Stimulated activated CD4-positive, alpha-beta T cell treated with anti-CD3 and anti-CD28 coated beads, Interleukin-4, amount 100 ng/mL, for 4 hours (primary cell): ENCODE measurements around the gene NINJ1.
A peak's percentile ranks its signal among the peaks of the same experiment; 100 is the strongest.

ENCODE experiments used
- DNase-seq, 2 experiments: peaks; one replicate each; pipeline ENCODE4 v3.0.0-alpha.2; 2020

NINJ1 gene

DNA sequence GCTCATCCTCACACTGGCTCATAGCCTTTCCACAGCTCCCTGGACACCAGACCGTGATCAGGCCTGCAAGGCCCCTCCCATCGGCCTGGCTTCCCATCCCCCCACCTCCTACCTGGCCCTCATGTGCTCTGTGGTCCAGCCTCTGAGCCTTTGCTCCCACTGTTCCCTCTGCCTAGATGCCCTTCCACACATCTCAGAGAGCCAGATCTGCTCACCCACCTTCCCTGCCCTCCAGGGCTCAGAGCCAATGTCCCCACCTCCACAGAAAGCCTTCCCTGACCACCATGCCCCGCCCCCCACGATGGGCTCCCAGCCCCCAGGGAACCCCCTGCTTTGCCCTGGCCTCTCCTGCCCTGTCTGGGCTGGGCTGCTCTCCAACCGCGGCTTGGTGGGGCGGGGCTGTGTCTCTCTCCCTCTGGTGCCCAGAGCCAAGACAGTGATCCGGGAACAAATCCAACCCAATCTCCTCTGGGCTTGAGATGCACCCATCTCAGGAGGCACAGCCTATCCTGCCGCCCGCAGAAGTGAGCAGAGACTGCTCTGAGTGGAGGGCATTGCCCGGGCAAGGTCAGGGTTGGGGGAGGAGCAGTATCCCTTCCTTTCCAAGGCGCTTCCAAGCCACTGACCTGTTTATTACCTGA is 1.6 kb downstream of the NINJ1 start:
- DNase-seq, result no peak

DNA sequence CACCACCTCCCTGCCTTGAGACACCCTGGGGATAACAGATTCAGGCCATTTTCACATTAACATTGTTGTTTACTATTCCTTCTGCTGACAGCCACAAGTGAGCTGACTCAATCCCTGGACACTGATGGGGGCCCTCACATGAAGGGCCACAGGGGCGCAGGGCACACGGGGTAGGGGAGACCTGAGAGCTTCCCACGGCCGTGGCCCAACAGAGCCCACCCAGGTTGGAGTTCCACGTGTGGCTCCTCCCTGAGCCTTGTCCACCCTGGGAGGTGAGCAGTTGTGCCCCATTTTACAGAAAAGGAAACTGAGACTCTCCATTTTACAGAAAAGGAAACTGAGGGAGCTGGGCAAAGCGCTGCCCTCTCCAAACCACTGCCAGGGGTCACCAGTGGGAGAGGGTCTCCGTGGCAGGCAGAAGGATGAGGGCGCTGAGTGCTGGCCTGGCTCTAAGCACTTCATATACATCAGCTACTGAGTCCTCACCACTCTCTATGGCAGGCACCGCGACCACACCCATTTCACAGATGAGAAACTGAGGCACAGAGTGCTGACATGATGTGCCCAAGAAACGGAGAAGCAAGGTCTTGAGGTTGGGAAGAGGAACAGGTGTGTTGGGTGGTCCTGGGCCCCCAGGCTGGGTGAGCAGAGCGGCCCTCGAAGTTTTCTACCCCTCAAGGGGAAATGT is 2.3 kb downstream of the NINJ1 start:
- DNase-seq, result no peak

DNA sequence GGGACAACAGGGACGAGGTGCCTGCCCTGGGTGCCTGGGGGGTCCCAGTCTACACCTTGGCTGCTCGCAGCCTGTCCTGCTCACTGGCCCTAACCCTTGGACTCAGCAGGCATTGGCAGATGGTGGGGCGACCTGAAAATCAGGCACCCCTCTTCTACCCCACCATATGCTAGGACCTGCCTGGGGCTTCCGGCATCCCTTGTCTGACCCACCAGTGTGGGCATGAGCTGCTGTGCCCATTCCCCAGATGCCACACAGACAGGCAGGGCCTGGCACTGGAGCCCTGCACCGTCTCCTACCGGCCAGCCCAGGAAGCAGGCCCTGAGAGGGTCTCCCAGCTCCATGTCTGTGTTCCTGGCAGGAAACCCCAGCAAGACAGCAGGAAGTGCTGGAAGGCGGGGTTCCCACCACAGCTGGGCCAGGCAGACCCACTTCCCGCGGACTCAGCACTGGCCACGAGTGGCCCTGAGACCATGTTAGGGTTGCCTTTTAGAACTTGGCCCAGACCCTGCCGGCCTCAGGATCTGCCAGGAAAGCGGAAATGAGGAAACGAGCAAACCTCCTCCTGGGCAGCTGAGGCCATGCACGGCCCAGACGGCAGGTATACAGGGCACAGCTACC is 3.1 kb downstream of the NINJ1 start:
- DNase-seq, result no peak

- DNase-seq, result no peak
These were observed 4.2 kb downstream of the NINJ1 start for GRCh38 chr9:93129691-93130500.

- DNase-seq, result no peak
These were observed 4.8 kb downstream of the NINJ1 start for GRCh38 chr9:93129286-93129685.

DNA sequence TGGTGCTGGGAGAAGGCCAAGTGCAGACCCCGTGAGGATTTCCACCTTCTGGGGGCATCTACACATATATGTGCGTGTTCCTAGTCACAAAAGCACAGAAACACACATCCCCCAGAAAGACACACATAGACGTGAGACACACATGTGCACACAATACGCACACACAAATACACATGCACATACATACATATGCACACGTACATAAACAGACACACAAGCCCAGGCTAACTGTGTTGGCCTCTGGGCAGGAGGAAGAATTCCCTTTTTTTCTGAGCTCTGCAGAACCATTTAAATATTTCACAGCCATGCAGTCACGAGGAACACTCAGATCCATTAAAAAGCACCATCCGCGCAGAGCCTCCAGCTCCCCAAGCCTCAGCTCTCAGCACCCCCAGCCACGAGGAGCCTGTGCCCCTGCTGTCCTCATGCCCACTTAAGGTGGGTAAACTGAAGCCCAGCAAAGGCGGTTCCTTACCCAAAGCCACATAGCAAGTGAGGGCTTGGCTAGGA is 5.3 kb downstream of the NINJ1 start:
- DNase-seq, result no peak

GRCh38 chr9:93128011-93128714 is 5.9 kb downstream of the NINJ1 start:
- DNase-seq, result no peak

DNA sequence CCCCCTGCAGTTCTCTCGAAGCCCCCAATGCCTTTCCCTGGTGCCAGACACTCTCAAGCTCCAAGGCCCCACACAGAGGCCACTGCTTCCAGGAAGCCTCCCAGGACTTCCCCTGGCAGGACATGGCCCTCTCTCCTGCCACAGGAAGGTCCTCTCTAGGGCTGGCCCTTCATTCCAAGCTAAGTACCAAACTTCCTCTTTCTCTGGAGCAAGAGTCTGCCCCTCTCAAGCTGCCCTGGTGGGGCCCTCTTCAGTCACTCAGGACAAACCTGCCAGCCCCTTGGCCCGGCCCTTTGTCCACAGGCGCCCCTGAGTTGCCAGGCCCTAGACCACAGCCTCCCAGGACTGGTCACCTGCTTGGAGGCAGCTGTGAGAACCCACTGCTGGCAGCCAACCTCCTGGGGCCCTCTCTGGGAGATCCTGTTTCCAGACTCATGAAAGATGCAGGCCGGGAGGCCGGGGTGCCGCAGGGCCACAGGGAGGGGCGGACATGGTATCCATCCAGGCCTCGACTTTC is 6.6 kb downstream of the NINJ1 start:
- DNase-seq, result no peak

- DNase-seq, result no peak
These were observed 7.2 kb downstream of the NINJ1 start for GRCh38 chr9:93126825-93127368.

GRCh38 chr9:93126151-93126781 is 7.8 kb downstream of the NINJ1 start:
- DNase-seq, result no peak

- no peak for DNase-seq
These were observed 8.6 kb downstream of the NINJ1 start for GRCh38 chr9:93125331-93125894.

GRCh38 chr9:93124793-93125192 is 9.3 kb downstream of the NINJ1 start:
- no peak for DNase-seq

DNA sequence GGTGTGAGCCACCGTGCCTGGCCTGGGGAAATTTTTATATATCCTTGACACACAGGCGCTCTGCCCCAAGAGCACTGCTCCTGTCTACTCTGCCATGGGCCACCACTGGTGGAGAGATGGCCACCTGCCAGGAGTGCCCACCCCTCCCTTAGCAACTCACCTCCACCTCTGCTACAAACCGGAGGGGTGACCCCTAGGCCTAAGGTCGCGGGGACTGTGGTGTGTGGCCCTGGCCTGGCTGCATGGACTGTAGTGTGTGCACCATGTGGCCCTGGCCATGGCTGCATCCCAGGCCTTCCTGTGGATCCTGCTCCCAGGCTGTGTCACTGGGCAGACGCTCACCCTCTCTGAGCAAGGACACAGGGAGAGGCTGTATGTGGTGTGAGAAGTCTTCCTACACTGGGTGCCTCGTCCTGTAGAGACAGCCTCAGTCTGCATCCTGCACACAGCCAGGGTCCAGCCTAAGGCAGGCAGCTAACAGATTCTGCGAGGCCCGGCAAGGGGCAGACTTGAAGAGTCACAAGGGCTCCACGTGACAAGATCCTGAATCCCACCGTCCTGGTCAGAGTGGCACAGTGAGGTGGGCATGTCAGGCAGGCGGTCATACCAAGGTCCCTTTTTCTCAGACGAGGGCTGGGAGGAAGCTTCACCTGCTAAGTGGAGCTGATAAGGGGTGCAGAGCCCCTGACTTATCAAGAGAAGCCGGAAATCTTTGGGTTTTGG is 10.3 kb downstream of the NINJ1 start:
- DNase-seq, result peak in 1 of 2 experiments; percentile 1

- peak in 1 of 2 experiments; percentile 1 for DNase-seq
These were observed 11.3 kb downstream of the NINJ1 start for GRCh38 chr9:93122721-93123221.

DNA sequence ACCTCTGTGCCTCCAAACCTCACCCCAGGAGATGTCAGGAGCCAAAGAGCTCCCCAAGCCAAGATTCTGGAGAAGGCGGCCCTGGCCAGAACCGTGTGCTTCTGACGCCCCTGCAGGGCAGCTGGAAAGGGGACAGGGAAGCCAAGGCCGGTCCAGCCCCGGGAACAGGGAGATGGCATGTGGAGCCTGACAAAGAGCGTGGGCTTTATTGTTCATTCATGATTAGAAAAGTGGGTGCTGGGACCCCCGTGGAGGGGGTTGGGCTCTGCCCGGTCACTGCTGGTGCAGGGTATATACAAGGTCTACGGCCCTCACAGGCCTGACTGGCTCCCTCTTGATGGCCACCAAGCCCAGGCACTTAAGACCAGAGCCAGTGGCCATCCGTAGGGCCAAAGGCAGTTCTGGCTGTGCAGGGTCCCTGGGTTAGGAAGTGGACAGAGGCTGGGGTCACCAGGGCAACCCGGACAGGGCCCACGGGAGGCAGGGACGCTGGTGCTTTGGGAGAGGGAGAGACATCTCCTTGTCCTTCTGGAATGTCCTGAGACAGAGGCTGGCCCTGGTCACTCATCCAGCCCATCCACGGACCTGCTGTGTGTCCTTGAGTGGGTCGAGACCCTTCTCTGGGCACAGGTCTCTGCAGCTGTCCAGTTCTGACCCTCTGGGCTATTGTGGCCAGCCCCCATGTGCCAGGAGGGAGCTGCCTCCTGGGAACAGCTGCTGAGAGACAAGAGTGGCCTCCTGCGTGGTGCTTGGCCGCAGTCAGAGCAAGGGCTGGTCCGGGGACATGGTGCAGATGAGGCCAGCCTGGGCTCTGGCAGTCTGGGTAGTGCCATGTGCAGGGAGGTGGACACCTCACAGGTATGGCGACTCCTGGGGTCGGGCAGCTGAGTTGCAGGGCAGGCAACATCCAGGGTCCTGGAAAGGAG is 12.5 kb downstream of the NINJ1 start:
- DNase-seq, result no peak

DNA sequence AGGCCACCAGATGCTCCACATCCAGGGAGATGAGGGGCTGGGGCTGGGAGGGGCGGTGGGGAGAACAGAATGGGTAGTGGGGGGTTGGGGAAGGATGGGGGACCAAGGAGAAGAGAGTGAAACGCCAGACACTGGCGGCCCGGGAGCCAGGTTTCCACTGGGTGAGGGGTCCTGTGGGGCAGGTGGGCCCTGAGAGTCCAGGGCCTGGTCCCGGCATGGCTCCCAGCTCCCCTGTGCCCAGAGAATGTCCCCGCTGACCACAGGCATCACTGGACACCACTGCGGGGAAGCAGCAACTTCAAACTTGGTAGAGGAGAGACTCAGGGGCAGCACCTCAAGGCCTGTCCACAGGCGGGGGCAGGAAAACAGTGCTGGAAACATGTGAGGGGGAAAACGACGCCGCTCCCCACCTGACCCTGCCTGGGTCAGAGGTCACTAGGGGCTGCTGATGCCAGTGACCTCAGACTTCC is 13.2 kb downstream of the NINJ1 start:
- DNase-seq, result no peak

- DNase-seq, result no peak
These were observed 13.9 kb downstream of the NINJ1 start for GRCh38 chr9:93119953-93120845.

- DNase-seq, result no peak
These were observed 14.4 kb downstream of the NINJ1 start for GRCh38 chr9:93119703-93119952.
